ENCODE results near the gene RPP21.

Gene RPP21

DNA sequence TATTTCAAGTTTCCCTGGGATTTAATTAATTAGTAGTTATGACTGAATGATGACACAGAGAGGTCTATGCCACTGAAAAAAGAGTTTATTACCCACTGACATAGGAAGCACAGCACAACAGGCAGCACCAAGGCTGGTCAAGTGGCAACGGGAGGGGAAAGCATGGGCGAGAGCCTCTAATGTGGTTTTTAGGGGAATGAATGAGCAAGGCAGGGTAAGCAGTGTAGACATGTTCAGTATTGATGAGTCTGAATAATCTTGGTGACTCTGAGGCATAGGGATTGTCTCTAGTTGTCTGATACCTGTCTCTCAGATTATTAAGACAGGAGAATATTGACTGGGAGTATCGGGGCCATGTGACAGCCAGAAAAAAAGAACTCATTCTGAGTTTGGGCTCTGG lies 46.3 kb downstream of the RPP21 start:
- H3K4me3 ChIP-seq (ENCODE audit: severe bottlenecking): no peak overlapping the region
- DNase-seq (ENCODE audit: low spot score): no peak
- no peak overlapping the region for H3K27ac ChIP-seq (ENCODE audit: poor library complexity, severe bottlenecking)
- TF ChIP-seq, protein P1, sequence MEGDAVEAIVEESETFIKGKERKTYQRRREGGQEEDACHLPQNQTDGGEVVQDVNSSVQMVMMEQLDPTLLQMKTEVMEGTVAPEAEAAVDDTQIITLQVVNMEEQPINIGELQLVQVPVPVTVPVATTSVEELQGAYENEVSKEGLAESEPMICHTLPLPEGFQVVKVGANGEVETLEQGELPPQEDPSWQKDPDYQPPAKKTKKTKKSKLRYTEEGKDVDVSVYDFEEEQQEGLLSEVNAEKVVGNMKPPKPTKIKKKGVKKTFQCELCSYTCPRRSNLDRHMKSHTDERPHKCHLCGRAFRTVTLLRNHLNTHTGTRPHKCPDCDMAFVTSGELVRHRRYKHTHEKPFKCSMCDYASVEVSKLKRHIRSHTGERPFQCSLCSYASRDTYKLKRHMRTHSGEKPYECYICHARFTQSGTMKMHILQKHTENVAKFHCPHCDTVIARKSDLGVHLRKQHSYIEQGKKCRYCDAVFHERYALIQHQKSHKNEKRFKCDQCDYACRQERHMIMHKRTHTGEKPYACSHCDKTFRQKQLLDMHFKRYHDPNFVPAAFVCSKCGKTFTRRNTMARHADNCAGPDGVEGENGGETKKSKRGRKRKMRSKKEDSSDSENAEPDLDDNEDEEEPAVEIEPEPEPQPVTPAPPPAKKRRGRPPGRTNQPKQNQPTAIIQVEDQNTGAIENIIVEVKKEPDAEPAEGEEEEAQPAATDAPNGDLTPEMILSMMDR (IDR thresholded peaks at IDR 0.05; ENCODE audit: poor library complexity, severe bottlenecking): no peak
- H3K36me3 ChIP-seq (ENCODE audit: low read depth): no peaks in the 10 kb centered on the region
- no peak for ATAC-seq (ENCODE audit: low read depth)
- no peaks in the 10 kb centered on the region for H3K4me1 ChIP-seq (ENCODE audit: insufficient read depth, poor library complexity, severe bottlenecking)
- peaks cover 50% of the 10 kb centered on the region for H3K27me3 ChIP-seq (ENCODE audit: insufficient read depth, poor library complexity, severe bottlenecking)
- H3K9me3 ChIP-seq (ENCODE audit: severe bottlenecking): no peaks in the 10 kb centered on the region

DNA sequence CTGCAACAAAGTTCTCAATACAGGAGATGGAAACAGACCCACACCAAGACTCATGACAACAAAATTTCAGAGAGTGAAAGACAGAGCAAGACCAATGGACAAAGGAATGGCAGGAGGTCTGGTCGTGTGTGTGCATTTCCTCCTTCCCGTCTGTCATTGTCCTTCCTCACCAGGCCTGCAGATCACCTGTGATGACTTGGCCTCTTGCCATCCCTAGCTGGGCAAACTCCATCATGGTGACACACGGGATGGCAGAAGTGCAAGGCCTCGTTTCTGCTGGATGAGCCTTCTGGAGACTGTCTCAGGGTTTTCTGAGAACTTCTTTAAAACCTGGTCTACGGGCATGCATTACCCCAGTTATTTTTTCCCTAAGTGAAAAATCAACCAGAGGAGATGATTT lies 49.2 kb downstream of the RPP21 start:
- no peaks in the 10 kb centered on the region for H3K36me3 ChIP-seq (ENCODE audit: low read depth)
- TF ChIP-seq, protein P1 (IDR thresholded peaks at IDR 0.05; ENCODE audit: poor library complexity, severe bottlenecking): no peak
- H3K27ac ChIP-seq (ENCODE audit: poor library complexity, severe bottlenecking): no peak overlapping the region
- H3K4me3 ChIP-seq (ENCODE audit: severe bottlenecking): no peak overlapping the region
- ATAC-seq (ENCODE audit: low read depth): no peak
- peaks cover 33% of the 10 kb centered on the region for H3K27me3 ChIP-seq (ENCODE audit: insufficient read depth, poor library complexity, severe bottlenecking)
- H3K4me1 ChIP-seq (ENCODE audit: insufficient read depth, poor library complexity, severe bottlenecking): no peaks in the 10 kb centered on the region
- no peaks in the 10 kb centered on the region for H3K9me3 ChIP-seq (ENCODE audit: severe bottlenecking)
- DNase-seq (ENCODE audit: low spot score): no peak
